ENCODE data around the gene CLBA1.

- TF ChIP-seq CTCF (IDR thresholded peaks at IDR 0.05) (no peak), EZH2 (IDR thresholded peaks at IDR 0.05; ENCODE audit: borderline replicate concordance, insufficient read depth, low read depth, low read length, poor library complexity, severe bottlenecking) (no peak)
Observed at GRCh38 chr14:104985675-104986486, at the start of gene CLBA1.

Measured in B cell (primary cell).